HG02678 (cell line): ENCODE results near the gene SEMA6D.
"Not testable (repeated sequence)": the region's sequence is repeated elsewhere in the genome, so short reads cannot be mapped to it uniquely, and the experiment has no call there.

Source experiments
- ATAC-seq: cut with Tn5 transposase; IDR thresholded peaks from one replicate; pipeline ENCODE4 v1.9.1; 2021; ENCODE audit warnings: mild to moderate bottlenecking, moderate library complexity; ENCODE audit not compliant: unreplicated experiment

Gene SEMA6D

GRCh38 chr15:47715856-47716445 is 1.4 kb upstream of the SEMA6D start:
- no peak for ATAC-seq

GRCh38 chr15:47716516-47716915 is 789 bp upstream of the SEMA6D start:
- ATAC-seq, result no peak

- no peak for ATAC-seq
These were observed 1.5 kb downstream of the SEMA6D start for GRCh38 chr15:47718497-47719437.

- ATAC-seq, result no peak
These were observed 2.4 kb downstream of the SEMA6D start for GRCh38 chr15:47719730-47720129.

GRCh38 chr15:47720555-47720954 is 3.2 kb downstream of the SEMA6D start:
- no peak for ATAC-seq

- ATAC-seq, result no peak
These were observed 4.4 kb downstream of the SEMA6D start for GRCh38 chr15:47721676-47722075.

- no peak for ATAC-seq
These were observed 7.0 kb downstream of the SEMA6D start for GRCh38 chr15:47724346-47724745.

GRCh38 chr15:47725051-47725450 is 7.7 kb downstream of the SEMA6D start:
- ATAC-seq, result no peak

GRCh38 chr15:47725906-47726305 is 8.6 kb downstream of the SEMA6D start:
- ATAC-seq, result no peak

GRCh38 chr15:47726399-47726823 is 9.1 kb downstream of the SEMA6D start:
- ATAC-seq, result no peak

GRCh38 chr15:47727137-47727536 is 9.8 kb downstream of the SEMA6D start:
- no peak for ATAC-seq

GRCh38 chr15:47727676-47728075 is 10.4 kb downstream of the SEMA6D start:
- no peak for ATAC-seq

GRCh38 chr15:47728426-47728825 is 11.1 kb downstream of the SEMA6D start:
- ATAC-seq, result no peak

GRCh38 chr15:47728886-47729285 is 11.6 kb downstream of the SEMA6D start:
- ATAC-seq, result no peak

- no peak for ATAC-seq
These were observed 13.9 kb downstream of the SEMA6D start for GRCh38 chr15:47731230-47731629.

GRCh38 chr15:47732248-47732647 is 14.9 kb downstream of the SEMA6D start:
- ATAC-seq, result no peak

- ATAC-seq, result no peak
These were observed 15.8 kb downstream of the SEMA6D start for GRCh38 chr15:47733085-47733484.

GRCh38 chr15:47736143-47736786 is 19.0 kb downstream of the SEMA6D start:
- ATAC-seq, result no peak

- ATAC-seq, result no peak
These were observed 20.2 kb downstream of the SEMA6D start for GRCh38 chr15:47737477-47737876.

GRCh38 chr15:47738144-47738825 is 21.0 kb downstream of the SEMA6D start:
- not testable (repeated sequence) for ATAC-seq

- no peak for ATAC-seq
These were observed 23.8 kb downstream of the SEMA6D start for GRCh38 chr15:47741082-47741481.
